Cardiac fibroblast (primary cell): ENCODE results near the gene CCL3.
"Not testable (repeated sequence)": the region's sequence is repeated elsewhere in the genome, so short reads cannot be mapped to it uniquely, and the experiment has no call there.

Experiments used
- DNase-seq, 2 donors: peaks; one replicate each; pipeline versions ENCODE4 v3.0.0 to v3.0.0-alpha.2; 2010; ENCODE audit warnings: low read depth in 2 of 2
- H3K4me3 ChIP-seq, 2 donors: replicated peaks in 1 of 2; 1 replicate in 1 of 2; 2 replicates in 1 of 2; pipeline ENCODE4 v1.5.1; 2011; ENCODE audit warnings: low read depth in 2 of 2, low read length in 2 of 2, mild to moderate bottlenecking in 2 of 2, moderate library complexity in 1 of 2
- TF ChIP-seq, protein P1 (sequence below): IDR thresholded peaks from one replicate; pipeline ENCODE4 v1.5.1; 2011; ENCODE audit warnings: low read depth, mild to moderate bottlenecking, low read length, inconsistent platforms

Gene CCL3

DNA sequence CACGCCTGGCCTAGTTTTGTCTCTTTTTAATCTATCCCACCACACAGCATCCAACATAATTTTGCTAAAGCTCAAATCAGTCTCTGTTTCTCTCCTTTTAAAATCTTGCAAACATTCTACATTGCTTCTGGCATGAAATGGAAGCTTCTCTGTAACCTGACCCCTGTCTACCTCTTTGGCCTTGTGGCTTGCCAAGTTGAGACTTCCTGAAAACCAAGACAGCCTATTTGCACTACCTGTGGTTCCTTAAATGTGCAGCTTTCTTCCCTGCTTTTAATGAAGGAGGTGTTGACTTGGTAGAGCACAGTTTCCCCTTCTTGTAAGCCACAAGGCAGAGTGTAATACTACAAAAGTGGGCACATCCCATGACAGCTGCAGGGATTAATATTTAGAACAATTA, 6.0 kb upstream of the CCL3 start:
- no peak for DNase-seq
- TF ChIP-seq, protein P1, sequence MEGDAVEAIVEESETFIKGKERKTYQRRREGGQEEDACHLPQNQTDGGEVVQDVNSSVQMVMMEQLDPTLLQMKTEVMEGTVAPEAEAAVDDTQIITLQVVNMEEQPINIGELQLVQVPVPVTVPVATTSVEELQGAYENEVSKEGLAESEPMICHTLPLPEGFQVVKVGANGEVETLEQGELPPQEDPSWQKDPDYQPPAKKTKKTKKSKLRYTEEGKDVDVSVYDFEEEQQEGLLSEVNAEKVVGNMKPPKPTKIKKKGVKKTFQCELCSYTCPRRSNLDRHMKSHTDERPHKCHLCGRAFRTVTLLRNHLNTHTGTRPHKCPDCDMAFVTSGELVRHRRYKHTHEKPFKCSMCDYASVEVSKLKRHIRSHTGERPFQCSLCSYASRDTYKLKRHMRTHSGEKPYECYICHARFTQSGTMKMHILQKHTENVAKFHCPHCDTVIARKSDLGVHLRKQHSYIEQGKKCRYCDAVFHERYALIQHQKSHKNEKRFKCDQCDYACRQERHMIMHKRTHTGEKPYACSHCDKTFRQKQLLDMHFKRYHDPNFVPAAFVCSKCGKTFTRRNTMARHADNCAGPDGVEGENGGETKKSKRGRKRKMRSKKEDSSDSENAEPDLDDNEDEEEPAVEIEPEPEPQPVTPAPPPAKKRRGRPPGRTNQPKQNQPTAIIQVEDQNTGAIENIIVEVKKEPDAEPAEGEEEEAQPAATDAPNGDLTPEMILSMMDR = no peak
- no peak overlapping the region for H3K4me3 ChIP-seq

DNA sequence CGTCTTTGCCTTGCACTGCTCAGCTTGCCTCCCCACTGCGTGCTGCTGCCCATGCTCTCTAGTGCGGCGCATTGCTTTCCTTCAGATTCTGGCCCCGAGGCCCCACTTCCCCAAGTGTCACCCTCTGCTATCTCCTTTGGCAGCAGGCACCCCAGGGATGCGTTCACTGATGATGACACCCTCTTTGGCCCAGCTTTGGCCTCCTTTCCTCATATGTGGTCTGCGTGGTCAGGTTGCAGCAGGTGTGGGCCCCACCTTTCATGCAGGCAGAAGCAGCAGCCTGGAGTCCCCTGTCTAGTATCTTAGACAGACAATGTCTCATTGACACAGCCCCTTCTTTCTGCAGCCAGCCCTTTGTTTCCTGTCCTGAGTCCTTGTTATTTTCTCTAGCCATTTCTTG, 4.8 kb upstream of the CCL3 start:
- TF ChIP-seq, protein P1 = no peak
- DNase-seq = no peak
- no peak overlapping the region for H3K4me3 ChIP-seq

DNA sequence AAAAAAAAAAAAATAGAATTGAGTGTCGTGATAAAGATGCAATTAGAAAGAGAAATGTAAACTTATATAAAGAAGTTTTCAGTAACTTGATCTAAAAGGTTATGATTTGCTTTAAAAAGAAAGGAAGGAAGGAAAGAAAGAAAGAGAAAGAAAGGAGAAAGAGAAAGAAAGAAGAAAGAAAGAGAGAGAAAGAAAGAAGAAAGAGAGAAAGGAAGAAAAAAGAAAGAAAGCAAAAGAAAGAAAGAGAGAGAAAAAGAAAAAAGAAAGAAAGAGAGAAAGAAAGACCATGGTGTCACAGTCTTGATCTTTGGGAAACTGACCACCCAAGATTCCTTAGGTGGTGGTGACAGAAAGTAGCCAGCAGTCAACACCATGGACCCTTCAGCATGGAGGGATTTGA, 4.3 kb upstream of the CCL3 start:
- TF ChIP-seq, protein P1 = no peak

DNA sequence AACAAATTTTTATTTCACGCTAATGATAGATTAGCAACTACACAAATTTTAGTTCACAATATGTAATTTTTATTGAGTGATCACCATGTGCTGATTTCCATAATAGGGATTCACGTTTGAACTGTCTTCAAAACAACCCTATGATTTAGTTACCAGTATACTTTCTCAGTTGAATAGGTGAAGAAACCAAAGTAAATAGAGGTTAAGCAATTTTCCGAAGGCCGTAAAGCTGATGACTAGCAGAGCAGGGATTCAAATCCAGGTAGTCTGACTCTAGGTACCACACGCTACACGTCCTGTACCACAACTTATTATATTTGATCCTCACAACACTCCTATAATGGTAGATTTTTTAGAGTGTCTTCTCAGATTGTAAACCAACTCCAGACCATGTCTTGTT, 2.8 kb upstream of the CCL3 start:
- DNase-seq, H3K4me3 ChIP-seq: not testable (repeated sequence)

More for the DNA sequence above, 4.3 kb upstream of the CCL3 start:
- DNase-seq = no peak
- no peak overlapping the region for H3K4me3 ChIP-seq

DNA sequence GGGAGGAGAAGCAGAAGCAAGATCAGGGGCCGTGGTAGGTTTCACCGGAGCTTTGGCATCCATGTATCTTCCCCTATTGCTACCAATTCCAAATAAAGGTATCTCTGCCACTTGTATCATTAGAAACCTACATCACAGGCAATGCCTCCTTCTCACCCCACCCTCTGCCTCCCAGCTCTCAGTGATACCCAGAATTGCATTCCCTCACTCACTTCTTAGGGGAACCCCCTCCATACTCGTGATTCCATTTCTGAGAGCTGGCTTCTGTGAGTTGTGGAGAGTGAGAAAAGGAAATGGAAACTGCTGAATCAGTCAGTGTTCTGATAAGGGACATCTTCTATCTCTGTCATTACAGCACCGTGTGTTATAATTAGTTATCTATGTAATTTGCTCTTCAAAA, 2.3 kb upstream of the CCL3 start:
- TF ChIP-seq, protein P1 = no peak
- no peak for DNase-seq
- no peak overlapping the region for H3K4me3 ChIP-seq

DNA sequence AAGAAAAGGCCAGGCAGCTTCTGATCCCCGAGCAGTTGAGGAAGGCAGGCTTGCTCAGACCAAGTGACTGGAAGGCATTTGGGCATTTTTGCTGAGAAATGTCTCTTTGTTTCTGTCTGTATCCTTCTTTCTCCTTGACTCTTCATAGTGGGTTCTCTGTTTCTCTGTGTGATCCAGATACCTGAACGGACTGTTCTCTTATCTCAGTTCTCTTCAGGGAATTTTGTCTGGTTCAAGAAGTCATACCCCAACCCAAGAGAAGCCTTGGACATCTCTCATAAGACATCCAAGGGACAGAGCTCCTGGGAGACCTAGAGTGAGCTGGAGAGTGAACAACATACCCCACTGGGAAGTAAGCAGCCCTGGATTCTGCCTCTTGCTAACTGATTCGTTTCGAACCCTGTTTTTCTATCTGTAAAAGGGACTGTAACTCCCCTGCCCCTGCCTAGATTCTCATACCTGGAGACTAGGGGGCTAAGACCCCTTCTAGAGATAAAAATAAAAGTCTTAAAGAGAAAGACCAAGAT, 541 bp downstream of the CCL3 start:
- TF ChIP-seq, protein P1 = no peak
- H3K4me3 ChIP-seq = no peak overlapping the region
- no peak for DNase-seq

DNA sequence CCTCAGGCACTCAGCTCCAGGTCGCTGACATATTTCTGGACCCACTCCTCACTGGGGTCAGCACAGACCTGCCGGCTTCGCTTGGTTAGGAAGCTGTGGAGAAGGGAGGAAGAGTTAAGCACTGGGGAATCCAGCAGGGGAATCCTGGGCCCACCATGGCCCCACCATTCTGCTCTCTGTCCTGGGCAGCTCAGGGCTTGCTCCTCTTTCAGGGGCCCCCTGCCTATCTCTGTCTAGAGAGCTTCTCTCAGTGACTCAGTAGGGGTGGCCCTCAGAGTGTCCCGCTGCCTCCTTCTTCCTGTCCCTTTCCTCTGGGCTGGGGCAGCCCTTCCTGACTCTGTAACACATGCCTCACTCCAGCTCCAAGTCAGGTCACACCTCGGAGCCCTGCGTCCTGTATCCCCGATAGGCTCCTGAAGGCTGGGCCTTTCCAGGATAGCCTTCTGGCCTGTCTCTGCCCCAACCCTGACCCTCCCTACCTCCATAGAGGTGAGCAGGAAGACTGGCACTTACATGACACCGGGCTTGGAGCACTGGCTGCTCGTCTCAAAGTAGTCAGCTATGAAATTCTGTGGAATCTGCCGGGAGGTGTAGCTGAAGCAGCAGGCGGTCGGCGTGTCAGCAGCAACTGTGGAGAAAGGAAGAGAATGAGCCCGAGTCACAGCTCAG, 1.1 kb downstream of the CCL3 start:
- H3K4me3 ChIP-seq = no peak overlapping the region
- TF ChIP-seq, protein P1 = no peak
- DNase-seq = no peak

DNA sequence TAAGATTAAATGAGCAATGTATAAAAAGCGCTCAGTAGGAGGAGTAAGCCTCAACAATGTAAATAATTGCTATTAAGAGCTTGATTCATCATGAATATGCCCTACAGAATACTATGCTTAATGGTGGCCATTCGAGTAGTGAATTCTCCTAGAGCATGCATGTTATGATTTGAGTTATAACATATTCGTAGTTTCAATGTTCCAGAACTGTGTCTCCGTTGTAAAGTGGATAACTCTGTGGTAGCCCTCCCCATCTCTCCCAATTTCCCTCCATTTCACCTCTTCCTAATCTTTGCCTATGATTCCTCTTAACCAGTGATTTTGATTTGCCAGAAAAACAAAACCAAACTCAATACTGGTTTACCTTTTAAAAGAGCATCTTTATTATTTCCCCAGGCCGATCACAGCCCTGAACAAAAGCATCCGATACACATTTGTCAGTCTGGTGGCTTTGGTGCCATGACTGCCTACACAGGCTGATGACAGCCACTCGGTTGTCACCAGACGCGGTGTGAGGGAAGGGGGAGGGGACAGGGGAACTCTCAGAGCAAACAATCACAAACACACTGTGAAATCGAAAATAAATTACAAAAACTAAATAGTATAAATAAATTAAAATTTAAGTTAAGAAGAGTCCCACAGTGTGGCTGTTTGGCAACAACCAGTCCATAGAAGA, 1.9 kb downstream of the CCL3 start:
- not testable (repeated sequence) for H3K4me3 ChIP-seq

DNA sequence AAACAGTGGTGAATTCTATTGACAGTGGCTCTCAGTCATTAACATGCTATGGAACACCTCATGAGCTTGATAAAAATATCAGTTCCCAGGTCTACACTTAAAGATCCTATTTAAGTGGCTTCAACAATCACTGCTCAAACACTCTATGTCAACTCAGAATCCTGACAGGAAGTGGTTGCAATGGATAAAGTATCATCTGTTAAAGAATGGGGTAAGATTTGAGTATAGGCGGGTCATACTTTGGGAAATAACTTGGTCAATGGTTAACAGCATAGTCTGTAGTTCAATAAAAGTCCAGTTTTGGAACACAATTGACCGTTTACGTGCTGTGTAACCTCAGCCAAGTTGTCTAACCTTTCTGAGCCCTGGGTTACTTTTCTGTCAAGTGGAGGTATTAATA, 2.5 kb downstream of the CCL3 start:
- not testable (repeated sequence) for DNase-seq

More for the DNA sequence above, 1.9 kb downstream of the CCL3 start:
- DNase-seq = not testable (repeated sequence)

More for the DNA sequence above, 2.5 kb downstream of the CCL3 start:
- not testable (repeated sequence) for H3K4me3 ChIP-seq
